NCI-H1417 (cell line): ENCODE data around the gene L3MBTL3.

Source experiments
- DNase-seq, 3 experiments: peaks; one replicate each; lab custom pipeline; 2025; lab: John Stamatoyannopoulos, UW

L3MBTL3 gene

DNA sequence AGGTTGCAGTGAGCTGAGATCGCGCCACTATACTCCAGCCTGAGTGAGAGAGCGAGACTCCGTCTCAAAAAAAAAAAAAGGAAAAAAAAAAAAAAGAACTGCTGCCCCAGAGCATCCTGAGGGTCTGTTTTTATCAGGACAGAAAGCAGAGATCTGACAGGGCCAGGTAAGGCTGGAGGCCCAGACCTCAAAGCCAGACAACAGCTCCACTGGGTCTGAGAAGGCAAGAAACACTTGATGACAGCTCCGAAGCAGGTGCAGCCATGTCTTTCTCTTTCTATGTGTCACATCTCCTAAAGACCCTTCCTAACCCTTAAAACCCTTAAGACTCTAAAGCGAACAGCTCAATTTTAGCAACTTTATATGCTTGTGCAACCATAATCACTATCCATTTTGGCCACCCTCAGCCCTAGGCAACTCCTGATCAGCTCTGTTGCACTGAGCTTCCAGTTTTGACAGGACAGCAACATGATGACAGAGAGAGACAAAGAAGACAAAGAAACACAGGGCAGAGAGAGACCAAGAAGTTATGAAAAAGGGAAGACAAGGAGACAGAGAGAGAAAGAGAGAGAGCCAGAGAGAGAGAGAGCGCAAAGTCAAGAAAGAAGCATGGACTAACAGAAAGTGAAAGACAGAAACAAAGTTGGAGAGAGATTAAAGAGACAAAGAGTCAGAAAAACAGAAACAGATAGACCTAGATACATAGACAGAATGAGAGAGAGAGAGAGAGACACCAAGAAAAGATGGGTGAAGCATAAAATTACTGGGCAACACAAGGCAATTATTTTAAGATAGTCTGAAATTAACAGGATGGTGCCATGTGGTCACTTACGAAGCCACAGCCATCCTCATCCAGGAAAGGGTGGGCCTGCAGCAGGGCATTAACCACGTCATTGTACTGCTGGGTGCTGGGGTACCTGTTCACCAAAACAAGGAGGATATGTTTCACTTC lies 165.2 kb downstream of the L3MBTL3 start:
- no peak for DNase-seq

DNA sequence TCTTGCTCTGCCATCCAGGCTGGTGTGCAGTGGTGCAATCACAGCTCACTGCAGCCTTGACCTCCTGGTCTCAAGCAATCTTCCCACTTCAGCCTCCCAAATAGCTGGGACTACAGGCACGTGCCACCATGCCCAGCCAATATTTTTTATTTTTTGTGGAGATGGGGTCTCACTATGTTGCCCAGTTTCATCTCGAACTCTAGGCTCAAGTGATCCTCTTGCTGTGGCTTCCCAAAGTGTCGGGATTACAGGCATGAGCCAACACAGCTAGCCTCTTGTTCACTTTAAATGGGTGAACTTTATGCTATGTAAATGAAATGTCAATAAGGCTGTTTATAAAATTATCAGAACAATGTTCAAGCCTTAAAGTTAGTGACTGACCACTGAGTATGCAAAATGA lies 167.3 kb downstream of the L3MBTL3 start:
- no peak for DNase-seq

DNA sequence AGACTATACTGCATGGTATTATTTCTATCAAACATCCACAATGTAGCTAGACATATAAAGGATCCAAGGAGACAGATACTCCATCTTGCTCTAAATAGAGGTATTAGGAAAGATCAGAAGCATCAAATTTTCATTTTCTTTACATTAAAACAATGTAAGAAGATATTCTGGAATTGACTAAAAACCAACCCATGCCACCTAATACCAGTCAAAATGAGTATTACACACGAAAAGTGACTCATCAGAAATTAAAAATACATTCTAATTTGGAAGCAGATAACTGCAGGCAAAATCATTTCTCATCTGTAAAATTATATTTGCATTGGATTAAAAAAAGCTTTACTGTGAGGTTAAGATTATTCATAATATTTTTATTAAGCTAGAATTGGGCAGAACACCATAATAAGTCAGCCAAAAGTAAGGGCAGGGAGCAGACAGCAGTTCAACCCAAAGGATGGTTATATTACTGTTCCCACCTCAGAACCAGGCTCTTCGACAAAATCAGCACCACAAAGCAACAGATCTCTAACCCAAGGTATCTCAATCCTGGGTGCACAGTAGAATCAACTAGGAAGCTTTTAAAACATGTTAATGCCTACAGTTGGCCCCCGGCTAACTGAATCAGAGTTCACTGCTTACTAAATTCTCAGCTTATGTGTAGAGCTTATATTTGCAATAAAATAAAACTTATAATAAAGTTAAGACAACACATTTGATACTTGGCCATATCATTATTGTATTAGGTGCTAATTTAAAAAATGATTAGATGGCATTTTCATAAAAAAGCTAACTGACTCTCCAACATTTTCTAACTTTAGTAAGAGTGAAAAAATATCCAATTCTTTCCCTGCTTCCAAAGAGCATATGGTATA lies 169.2 kb downstream of the L3MBTL3 start:
- no peak for DNase-seq

DNA sequence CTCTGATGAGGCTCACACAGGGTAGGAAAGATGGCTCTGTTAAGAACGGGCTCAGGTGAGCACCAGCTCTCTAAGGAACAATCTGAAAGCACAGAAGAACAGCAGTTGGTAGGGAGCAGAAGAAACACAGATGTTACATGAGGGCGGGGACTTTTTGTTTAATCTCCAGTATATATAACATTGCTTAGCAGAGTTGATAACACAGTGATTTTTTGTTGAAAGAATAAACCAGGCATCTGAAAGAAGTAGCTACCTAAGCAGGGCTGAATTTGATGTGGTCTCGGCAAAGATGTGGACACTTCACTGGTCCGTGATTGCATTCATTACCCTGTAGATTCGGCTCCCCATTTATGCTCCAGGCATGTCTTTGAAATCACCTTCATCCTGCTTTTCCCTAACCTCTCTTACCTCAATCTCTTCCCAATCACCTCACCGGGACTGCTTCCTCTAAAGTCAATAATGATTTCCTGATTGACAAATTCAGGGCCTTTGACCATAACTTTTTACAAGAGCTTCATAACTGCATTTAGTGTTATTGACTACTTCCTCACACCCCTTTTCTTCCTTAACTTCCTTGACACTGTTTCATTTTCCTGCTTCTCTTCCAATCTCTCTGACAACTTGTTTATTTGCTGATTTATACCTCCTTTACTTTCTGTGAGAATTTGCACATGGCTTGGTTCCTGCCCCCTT lies 170.0 kb downstream of the L3MBTL3 start:
- no peak for DNase-seq

DNA sequence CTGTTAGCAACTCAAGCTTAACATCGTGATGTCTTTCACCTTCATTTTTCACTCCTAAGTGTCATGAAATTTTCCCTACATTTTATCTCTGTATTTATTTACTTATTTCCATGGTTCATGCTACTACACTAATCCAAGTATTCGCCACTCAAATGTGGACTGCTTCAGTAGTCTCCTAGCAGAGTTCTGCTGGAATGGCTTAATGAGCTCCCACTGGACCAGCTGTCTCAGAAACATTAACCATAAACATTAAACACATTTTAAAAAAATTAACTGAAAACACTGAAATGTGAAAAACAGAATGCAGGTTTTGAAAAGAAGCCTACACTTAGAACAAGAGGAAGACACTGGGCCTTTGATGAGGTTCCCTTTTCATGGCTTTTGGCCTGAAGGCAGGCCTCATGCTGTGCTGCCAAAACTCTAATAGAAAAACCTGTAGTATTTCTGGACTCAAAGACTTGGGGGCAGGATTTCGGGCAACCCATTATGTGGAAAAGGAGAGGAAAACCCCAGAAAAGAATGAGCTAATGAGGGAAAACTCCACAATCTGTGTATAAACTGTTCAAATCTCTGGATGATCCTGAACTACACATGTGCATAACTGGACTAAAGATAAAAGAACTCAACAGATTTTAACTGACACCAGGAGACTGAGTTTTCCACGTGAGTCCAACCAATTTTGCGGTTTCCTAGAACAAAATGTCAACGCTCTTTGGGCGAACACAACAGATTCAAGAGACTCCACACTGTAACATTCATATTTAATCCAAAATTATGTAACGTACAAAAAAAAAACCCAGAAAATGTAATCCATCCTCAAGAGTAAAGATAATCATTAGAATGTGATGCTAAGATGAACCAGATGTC lies 171.4 kb downstream of the L3MBTL3 start:
- DNase-seq = no peak
